Duodenal mucosa (tissue), 2 donors: ENCODE data around the gene ARHGAP15.

Source experiments
- H3K27ac ChIP-seq: one replicate; pipeline ENCODE4 v1.7.0; 2013; ENCODE audit warnings: low read depth, low read length
- H3K27me3 ChIP-seq, 2 donors: one replicate each; pipeline ENCODE4 v1.7.0; 2013; ENCODE audit warnings: low read length in 2 of 2, control low read depth in 1 of 2; ENCODE audit not compliant: insufficient read depth in 2 of 2, control insufficient read depth in 1 of 2
- H3K36me3 ChIP-seq, 2 donors: one replicate each; pipeline ENCODE4 v1.7.0; 2013; ENCODE audit warnings: low read length in 2 of 2, control low read depth in 1 of 2; ENCODE audit not compliant: insufficient read depth in 2 of 2, control insufficient read depth in 1 of 2
- H3K4me1 ChIP-seq, 2 donors: one replicate each; pipeline ENCODE4 v1.7.0; 2013; ENCODE audit warnings: low read length in 2 of 2, control low read depth in 1 of 2; ENCODE audit not compliant: insufficient read depth in 2 of 2, control insufficient read depth in 1 of 2
- H3K4me3 ChIP-seq, 2 donors: one replicate each; pipeline ENCODE4 v1.7.0; 2013; ENCODE audit warnings: low read length in 2 of 2, low read depth in 1 of 2
- H3K9ac ChIP-seq, 2 donors: one replicate each; pipeline ENCODE4 v1.7.0; 2013; ENCODE audit warnings: low read length in 2 of 2, low read depth in 1 of 2
- H3K9me3 ChIP-seq, 2 donors: one replicate each; pipeline ENCODE4 v1.7.0; 2013; ENCODE audit warnings: low read length in 2 of 2, control low read depth in 1 of 2; ENCODE audit not compliant: control insufficient read depth in 1 of 2

ARHGAP15 gene

GRCh38 chr2:143796051-143796450 is 666.8 kb downstream of the ARHGAP15 start:
- Histone ChIP-seq H3K9me3 (no peaks in the 10 kb centered on the region), H3K27ac (no peak overlapping the region), H3K9ac (no peak overlapping the region), H3K4me3 (no peak overlapping the region), H3K36me3 (no peaks in the 10 kb centered on the region), H3K4me1 (no peaks in the 10 kb centered on the region), H3K27me3 (no peaks in the 10 kb centered on the region)

GRCh38 chr2:143801561-143801960 is 672.3 kb downstream of the ARHGAP15 start:
- H3K27me3 ChIP-seq = no peaks in the 10 kb centered on the region
- H3K4me1 ChIP-seq = no peaks in the 10 kb centered on the region
- H3K4me3 ChIP-seq = no peak overlapping the region
- H3K36me3 ChIP-seq = no peaks in the 10 kb centered on the region
- H3K27ac ChIP-seq = no peak overlapping the region
- H3K9ac ChIP-seq = no peak overlapping the region
- no peaks in the 10 kb centered on the region for H3K9me3 ChIP-seq

GRCh38 chr2:143802242-143802641 is 673.0 kb downstream of the ARHGAP15 start:
- Histone ChIP-seq H3K4me3 (no peak overlapping the region), H3K27me3 (no peaks in the 10 kb centered on the region), H3K9ac (no peak overlapping the region), H3K9me3 (no peaks in the 10 kb centered on the region), H3K4me1 (no peaks in the 10 kb centered on the region), H3K27ac (no peak overlapping the region), H3K36me3 (no peaks in the 10 kb centered on the region)

GRCh38 chr2:143802871-143803650 is 673.8 kb downstream of the ARHGAP15 start:
- H3K9ac ChIP-seq = no peak overlapping the region
- no peaks in the 10 kb centered on the region for H3K36me3 ChIP-seq
- H3K4me1 ChIP-seq = no peaks in the 10 kb centered on the region
- H3K9me3 ChIP-seq = no peaks in the 10 kb centered on the region
- no peaks in the 10 kb centered on the region for H3K27me3 ChIP-seq
- no peak overlapping the region for H3K27ac ChIP-seq
- no peak overlapping the region for H3K4me3 ChIP-seq

GRCh38 chr2:143803936-143804335 is 674.7 kb downstream of the ARHGAP15 start:
- H3K9ac ChIP-seq = no peak overlapping the region
- H3K27ac ChIP-seq = no peak overlapping the region
- no peak overlapping the region for H3K4me3 ChIP-seq
- H3K4me1 ChIP-seq = no peaks in the 10 kb centered on the region
- H3K27me3 ChIP-seq = no peaks in the 10 kb centered on the region
- no peaks in the 10 kb centered on the region for H3K36me3 ChIP-seq
- H3K9me3 ChIP-seq = no peaks in the 10 kb centered on the region

- Histone ChIP-seq H3K4me3 (no peak overlapping the region), H3K9me3 (no peaks in the 10 kb centered on the region), H3K4me1 (no peaks in the 10 kb centered on the region), H3K27me3 (no peaks in the 10 kb centered on the region), H3K36me3 (no peaks in the 10 kb centered on the region), H3K9ac (no peak overlapping the region), H3K27ac (no peak overlapping the region)
These were observed 676.4 kb downstream of the ARHGAP15 start for GRCh38 chr2:143805666-143806065.

- H3K9me3 ChIP-seq = no peaks in the 10 kb centered on the region
- no peak overlapping the region for H3K4me3 ChIP-seq
- no peak overlapping the region for H3K9ac ChIP-seq
- no peak overlapping the region for H3K27ac ChIP-seq
- no peaks in the 10 kb centered on the region for H3K27me3 ChIP-seq
- no peaks in the 10 kb centered on the region for H3K36me3 ChIP-seq
- no peaks in the 10 kb centered on the region for H3K4me1 ChIP-seq
These were observed 678.0 kb downstream of the ARHGAP15 start for GRCh38 chr2:143807192-143807591.

- no peak overlapping the region for H3K9ac ChIP-seq
These were observed 678.5 kb downstream of the ARHGAP15 start for GRCh38 chr2:143807671-143808070.

GRCh38 chr2:143808166-143808565 is 678.9 kb downstream of the ARHGAP15 start:
- Histone ChIP-seq H3K9me3 (no peaks in the 10 kb centered on the region), H3K9ac (no peak overlapping the region), H3K27ac (no peak overlapping the region)

More at GRCh38 chr2:143807671-143808070, 678.5 kb downstream of the ARHGAP15 start:
- H3K27ac ChIP-seq = no peak overlapping the region
- no peaks in the 10 kb centered on the region for H3K27me3 ChIP-seq
- H3K4me1 ChIP-seq = no peaks in the 10 kb centered on the region
- H3K4me3 ChIP-seq = no peak overlapping the region
- no peaks in the 10 kb centered on the region for H3K36me3 ChIP-seq
- no peaks in the 10 kb centered on the region for H3K9me3 ChIP-seq

GRCh38 chr2:143815082-143815481 is 685.9 kb downstream of the ARHGAP15 start:
- H3K9ac ChIP-seq = no peak overlapping the region
- H3K9me3 ChIP-seq = no peaks in the 10 kb centered on the region
- no peaks in the 10 kb centered on the region for H3K36me3 ChIP-seq
- no peaks in the 10 kb centered on the region for H3K27me3 ChIP-seq
- H3K4me3 ChIP-seq = no peak overlapping the region
- no peak overlapping the region for H3K27ac ChIP-seq
- H3K4me1 ChIP-seq = no peaks in the 10 kb centered on the region

More at GRCh38 chr2:143808166-143808565, 678.9 kb downstream of the ARHGAP15 start:
- no peaks in the 10 kb centered on the region for H3K27me3 ChIP-seq
- H3K4me3 ChIP-seq = no peak overlapping the region
- no peaks in the 10 kb centered on the region for H3K4me1 ChIP-seq
- no peaks in the 10 kb centered on the region for H3K36me3 ChIP-seq
